Common myeloid progenitor, CD34-positive (primary cell): ENCODE data around the gene PHLDB2.

Experiments
- CTCF ChIA-PET: fragments of 350-600 bp; sonication (Branson Sonifier 250); formaldehyde crosslinking; loops from one replicate; lab custom pipeline; 2021; ENCODE audit warnings: antibody characterized with exemption; lab: Charles Lee
- POLR2A ChIA-PET: fragments of 350-600 bp; sonication (Branson Sonifier 250); formaldehyde crosslinking; loops from one replicate; lab custom pipeline; 2021; ENCODE audit warnings: antibody characterized with exemption; lab: Charles Lee
- DNase-seq, 3 donors: peaks; one replicate each; pipeline versions ENCODE4 v3.0.0 to v3.0.0-alpha.2; 2013
- H3K27ac ChIP-seq, 2 experiments: 1 replicate in 1 of 2; 2 replicates in 1 of 2; pipeline ENCODE4 v1.7.0; 2013; ENCODE audit warnings: inconsistent platforms in 2 of 2, low read length in 2 of 2, mild to moderate bottlenecking in 2 of 2, low read depth in 1 of 2, moderate library complexity in 1 of 2; ENCODE audit not compliant: severe bottlenecking in 2 of 2, insufficient read depth in 1 of 2, poor library complexity in 1 of 2
- H3K27me3 ChIP-seq, 5 experiments: replicated peaks in 2 of 5; 1 replicate in 3 of 5; 2 replicates in 2 of 5; pipeline versions ENCODE4 v1.6.1 to v1.7.0; 2013; ENCODE audit warnings: low read length in 4 of 5, mild to moderate bottlenecking in 2 of 5, moderate library complexity in 2 of 5, inconsistent platforms in 1 of 5; ENCODE audit not compliant: insufficient read depth in 5 of 5, control insufficient read depth in 4 of 5
- H3K36me3 ChIP-seq, 4 experiments: 1 replicate in 2 of 4; 2 replicates in 2 of 4; pipeline versions ENCODE4 v1.6.1 to v1.7.0; 2013; ENCODE audit warnings: low read length in 3 of 4, control low read depth in 1 of 4, mild to moderate bottlenecking in 1 of 4; ENCODE audit not compliant: control insufficient read depth in 4 of 4, insufficient read depth in 4 of 4
- H3K4me1 ChIP-seq, 4 experiments: 1 replicate in 3 of 4; 2 replicates in 1 of 4; pipeline versions ENCODE4 v1.6.1 to v1.7.1; 2013; ENCODE audit warnings: low read length in 3 of 4, mild to moderate bottlenecking in 3 of 4, control low read depth in 1 of 4, inconsistent platforms in 1 of 4, moderate library complexity in 1 of 4; ENCODE audit not compliant: control insufficient read depth in 4 of 4, insufficient read depth in 4 of 4; ENCODE audit errors: control extremely low read depth in 1 of 4
- H3K4me3 ChIP-seq, 7 experiments: 1 replicate in 4 of 7; 2 replicates in 3 of 7; pipeline versions ENCODE4 v1.5.1 to v1.7.0; 2013; ENCODE audit warnings: mild to moderate bottlenecking in 7 of 7, low read length in 6 of 7, moderate library complexity in 6 of 7, inconsistent platforms in 2 of 7, low read depth in 2 of 7, control low read depth in 1 of 7; ENCODE audit not compliant: insufficient read depth in 4 of 7, control insufficient read depth in 1 of 7; ENCODE audit errors: extremely low read depth in 1 of 7
- H3K9me3 ChIP-seq, 5 experiments: 1 replicate in 4 of 5; 2 replicates in 1 of 5; pipeline versions ENCODE4 v1.6.1 to v1.7.1; 2013; ENCODE audit warnings: low read length in 4 of 5, mild to moderate bottlenecking in 2 of 5, inconsistent platforms in 1 of 5, low read depth in 1 of 5, moderate library complexity in 1 of 5; ENCODE audit not compliant: control insufficient read depth in 4 of 5, insufficient read depth in 2 of 5; ENCODE audit errors: control extremely low read depth in 1 of 5
- WGBS: methylation state at CpG from one replicate; pipeline ENCODE4 v1.1.5; 2013; ENCODE audit not compliant: insufficient coverage; 5-methylcytosine and 5-hydroxymethylcytosine counted together

PHLDB2 gene

GRCh38 chr3:111951032-111951431 lies 92.0 kb downstream of the PHLDB2 start:
- Histone ChIP-seq H3K36me3 (peaks cover 0 to 11% (median 0%) of the 10 kb centered on the region in 4 experiments), H3K4me1 (no peaks in the 10 kb centered on the region), H3K9me3 (no peaks in the 10 kb centered on the region), H3K27ac (no peak overlapping the region), H3K4me3 (no peak overlapping the region), H3K27me3 (no peaks in the 10 kb centered on the region)
- WGBS: no CpG with 5 or more reads among the region's 2 CpGs
- no peak for DNase-seq
- ChIA-PET CTCF (interaction anchor here (1.0 to 1.5 kb wide), 3 partner anchors 16 to 235 kb away, joined by 3 to 5 read pairs (median 4); no protein-coding TSS in a partner anchor), POLR2A (interaction anchor here (0.7 to 1.0 kb wide), 2 partner anchors 18 to 38 kb away, joined by 3 read pairs; no protein-coding TSS in a partner anchor)

- Histone ChIP-seq H3K36me3 (peaks cover 0 to 11% (median 0%) of the 10 kb centered on the region in 4 experiments), H3K27me3 (no peaks in the 10 kb centered on the region), H3K4me3 (no peak overlapping the region), H3K9me3 (no peaks in the 10 kb centered on the region), H3K27ac (no peak overlapping the region), H3K4me1 (no peaks in the 10 kb centered on the region)
- 100% methylated on average over 5 of the region's 5 CpGs for WGBS
- CTCF ChIA-PET: interaction anchor here (1.5 to 2.3 kb wide), 2 partner anchors 15 to 16 kb away, joined by 4 to 8 read pairs; no protein-coding TSS in a partner anchor
- no peak for DNase-seq
- POLR2A ChIA-PET: no interaction called here
Observed at GRCh38 chr3:111952086-111952485, 93.0 kb downstream of the PHLDB2 start.

DNA sequence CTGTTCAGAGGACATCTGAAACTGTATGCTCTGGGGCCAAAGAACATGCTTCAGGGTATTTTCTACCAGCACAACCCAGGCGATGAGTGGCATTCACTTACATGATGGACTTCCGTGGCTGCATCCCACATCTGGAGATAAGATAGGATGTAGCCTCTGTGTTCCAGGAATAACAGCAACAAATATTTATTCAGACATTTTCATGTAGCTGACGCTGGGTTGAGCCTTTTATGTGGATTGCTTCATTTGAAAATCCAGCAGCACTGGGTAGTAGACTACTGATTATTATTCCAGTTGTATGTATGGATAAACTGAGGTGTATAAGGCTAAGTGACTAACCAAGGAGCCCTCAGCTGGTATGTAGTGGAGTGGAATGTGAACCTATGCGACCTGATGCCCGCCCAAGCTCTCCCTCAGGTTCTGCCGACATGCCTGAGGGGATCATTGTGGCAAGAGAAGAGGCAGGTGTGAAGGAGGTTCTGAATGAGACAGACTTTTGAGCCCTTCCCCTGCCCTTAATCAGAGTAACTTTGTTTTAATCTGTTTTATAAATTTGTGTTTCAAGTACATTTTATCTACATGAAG lies 93.9 kb downstream of the PHLDB2 start:
- CTCF ChIA-PET: interaction anchor here (1.4 to 2.3 kb wide), 2 partner anchors 15 to 41 kb away, joined by 4 to 8 read pairs; no protein-coding TSS in a partner anchor
- WGBS: 100% methylated on average over 3 of the region's 6 CpGs

DNA sequence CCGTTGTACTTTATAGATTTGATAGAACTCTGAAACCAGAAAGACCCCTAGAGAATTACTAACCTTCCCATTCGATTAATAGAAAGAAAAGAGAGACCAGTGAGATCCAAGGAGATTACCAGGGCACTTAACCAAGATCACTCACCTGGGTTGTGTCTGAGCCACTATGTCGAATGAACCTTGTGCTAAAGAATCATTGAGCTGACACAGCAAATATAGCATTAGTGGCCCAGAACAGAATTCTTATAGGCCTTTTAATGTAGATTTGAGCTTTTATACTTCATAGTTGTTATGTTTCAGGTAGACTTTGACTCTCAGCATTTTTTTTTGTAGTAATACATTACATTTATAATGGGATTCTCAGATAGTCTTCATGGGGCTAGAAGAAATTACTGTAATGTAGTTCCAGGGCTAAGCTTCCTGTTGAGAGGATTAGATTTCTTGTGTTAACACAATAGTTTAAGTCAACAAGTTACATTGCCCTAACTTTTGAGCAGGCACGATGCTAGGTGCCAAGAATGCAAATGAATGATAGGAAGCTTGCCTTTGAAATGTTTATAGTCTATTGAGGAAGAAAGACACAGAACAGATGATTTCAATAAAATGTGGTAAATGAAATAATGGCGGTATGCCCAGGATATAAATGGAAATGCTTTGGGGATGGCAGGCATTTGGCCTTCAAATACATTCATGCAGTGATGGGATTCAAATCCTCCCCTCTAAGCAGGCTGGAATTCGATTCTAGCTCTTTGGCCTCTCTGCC lies 95.3 kb downstream of the PHLDB2 start:
- Histone ChIP-seq H3K27me3 (no peaks in the 10 kb centered on the region), H3K27ac (no peak overlapping the region), H3K9me3 (no peaks in the 10 kb centered on the region), H3K36me3 (peaks cover 0 to 6% (median 0%) of the 10 kb centered on the region in 4 experiments), H3K4me3 (no peak overlapping the region), H3K4me1 (peaks cover 0 to 1% (median 0%) of the 10 kb centered on the region in 4 experiments)
- WGBS: 100% methylated on average over 2 of the region's 6 CpGs
- DNase-seq: no peak
- ChIA-PET CTCF (interaction anchor here (1.0 to 2.3 kb wide), 4 partner anchors 11 to 237 kb away, joined by 3 to 8 read pairs (median 6); no protein-coding TSS in a partner anchor), POLR2A (no interaction called here)

More for the DNA sequence above, 93.9 kb downstream of the PHLDB2 start:
- POLR2A ChIA-PET: no interaction called here
- DNase-seq: no peak
- peaks cover 0 to 11% (median 0%) of the 10 kb centered on the region in 4 experiments for H3K36me3 ChIP-seq
- H3K27me3 ChIP-seq: no peaks in the 10 kb centered on the region
- no peaks in the 10 kb centered on the region for H3K4me1 ChIP-seq
- H3K27ac ChIP-seq: no peak overlapping the region
- H3K4me3 ChIP-seq: no peak overlapping the region
- H3K9me3 ChIP-seq: no peaks in the 10 kb centered on the region

DNA sequence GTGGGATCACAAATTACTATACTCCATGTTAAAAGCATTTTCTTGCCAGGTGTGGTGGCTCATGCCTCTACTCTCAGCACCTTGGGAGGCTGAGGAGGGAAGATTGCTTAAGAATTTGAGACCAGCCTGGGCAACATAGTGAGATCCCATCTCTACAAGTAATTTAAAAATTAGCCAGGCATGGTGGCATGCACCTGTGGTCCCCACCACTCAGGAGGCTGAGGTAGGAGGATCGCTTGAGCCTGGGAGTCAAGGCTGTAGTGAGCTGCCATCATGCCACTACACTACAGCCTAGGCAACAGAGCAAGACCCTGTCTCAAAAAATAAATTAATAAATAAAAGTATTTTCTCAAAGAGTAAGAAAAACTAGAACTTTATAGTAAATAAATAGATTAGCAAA lies 96.8 kb downstream of the PHLDB2 start:
- POLR2A ChIA-PET: no interaction called here
- Histone ChIP-seq H3K27me3 (no peaks in the 10 kb centered on the region), H3K4me3 (no peak overlapping the region), H3K4me1 (peaks cover 0 to 1% (median 0%) of the 10 kb centered on the region in 4 experiments), H3K36me3 (peaks cover 0 to 6% (median 0%) of the 10 kb centered on the region in 4 experiments), H3K27ac (no peak overlapping the region), H3K9me3 (no peaks in the 10 kb centered on the region)
- CTCF ChIA-PET: interaction anchor here (0.8 to 1.8 kb wide), 3 partner anchors 10 to 238 kb away, joined by 3 to 7 read pairs (median 4); no protein-coding TSS in a partner anchor
- DNase-seq: no peak
- whole genome bisulfite sequencing: no CpG with 5 or more reads among the region's 1 CpG

GRCh38 chr3:111956449-111956848 lies 97.4 kb downstream of the PHLDB2 start:
- WGBS: 100% methylated on average over 3 of the region's 3 CpGs
- CTCF ChIA-PET: interaction anchor here (0.8 to 1.1 kb wide), 3 partner anchors 10 to 43 kb away, joined by 3 to 4 read pairs (median 3); no protein-coding TSS in a partner anchor

More at GRCh38 chr3:111956449-111956848, 97.4 kb downstream of the PHLDB2 start:
- Histone ChIP-seq H3K27me3 (no peaks in the 10 kb centered on the region), H3K27ac (no peak overlapping the region), H3K4me1 (peaks cover 0 to 1% (median 0%) of the 10 kb centered on the region in 4 experiments), H3K4me3 (no peak overlapping the region), H3K9me3 (no peaks in the 10 kb centered on the region), H3K36me3 (peaks cover 0 to 6% (median 0%) of the 10 kb centered on the region in 4 experiments)
- POLR2A ChIA-PET: no interaction called here
- no peak for DNase-seq
